DMS153 treated with DMSO at 0.1 percent for 48 hours (cell line): Measurements from ENCODE around the gene TBC1D17.
A peak's percentile ranks its signal among the peaks of the same experiment; 100 is the strongest.

Experiments used
- DNase-seq: peaks from one replicate; lab custom pipeline; 2025; ENCODE audit not compliant: unreplicated experiment; lab: John Stamatoyannopoulos, UW

TBC1D17 gene

DNA sequence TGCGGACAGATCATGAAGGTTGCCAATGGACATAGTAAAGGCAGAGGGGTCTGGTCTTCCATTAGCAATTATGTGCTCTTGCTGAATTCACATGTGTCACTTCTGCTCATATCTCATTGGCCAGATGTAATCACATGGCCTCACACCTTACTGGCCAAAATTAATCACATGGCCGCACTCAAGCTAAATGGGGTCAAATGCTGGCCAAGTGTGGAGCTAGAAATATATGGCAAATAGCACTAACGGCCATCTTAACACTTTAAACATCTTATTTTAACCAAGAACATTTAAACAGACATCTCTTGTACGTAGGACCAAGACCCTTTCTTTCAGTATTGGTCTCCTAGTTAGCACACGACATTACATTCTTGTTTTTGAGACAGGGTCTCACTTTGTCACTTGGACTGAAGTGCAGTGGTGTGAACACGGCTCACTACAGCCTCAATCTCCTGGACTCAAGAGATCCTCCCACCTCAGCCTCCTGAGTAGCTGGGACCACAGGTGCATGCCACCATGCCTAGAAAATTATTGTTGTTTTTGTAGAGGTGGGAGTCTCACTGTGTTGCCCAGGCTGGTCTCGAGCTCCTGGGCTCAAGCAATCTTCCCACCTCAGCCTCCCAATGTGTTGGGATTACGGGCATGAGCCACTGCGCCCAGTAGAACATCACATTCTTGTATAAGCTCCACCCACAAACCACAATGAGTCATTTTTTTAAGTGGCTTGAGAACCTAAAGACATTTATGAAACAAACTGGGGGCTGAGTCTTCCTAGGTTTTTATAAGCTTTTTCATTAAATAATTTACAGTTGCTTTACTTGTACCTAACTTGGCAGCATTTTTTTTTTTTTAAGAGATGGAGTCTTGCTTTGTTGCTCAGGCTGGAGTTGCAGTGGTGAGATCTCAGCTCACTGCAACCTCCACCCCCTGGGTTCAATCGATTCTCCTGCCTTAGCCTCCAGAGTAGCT lies 29.5 kb upstream of the TBC1D17 start:
- DNase-seq: no peak

DNA sequence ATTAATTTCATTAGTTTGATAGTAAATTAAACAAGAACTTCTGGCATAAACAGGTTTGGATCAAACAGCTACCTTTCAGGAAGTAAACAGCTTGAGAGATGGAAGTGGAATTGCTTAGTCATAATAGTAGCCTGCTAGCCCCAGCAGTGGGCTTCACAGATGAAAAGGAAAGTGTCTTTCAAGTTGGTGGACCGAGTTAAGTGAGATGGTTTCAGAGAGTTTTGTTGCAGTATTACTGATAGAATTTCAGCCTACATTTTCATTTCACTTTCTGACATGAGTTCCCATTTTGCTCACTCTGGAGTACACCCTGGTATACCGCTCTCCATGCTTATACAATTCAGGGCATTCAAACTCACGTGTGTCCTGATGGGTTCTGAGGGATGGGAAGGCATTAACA lies 28.6 kb upstream of the TBC1D17 start:
- DNase-seq: no peak

DNA sequence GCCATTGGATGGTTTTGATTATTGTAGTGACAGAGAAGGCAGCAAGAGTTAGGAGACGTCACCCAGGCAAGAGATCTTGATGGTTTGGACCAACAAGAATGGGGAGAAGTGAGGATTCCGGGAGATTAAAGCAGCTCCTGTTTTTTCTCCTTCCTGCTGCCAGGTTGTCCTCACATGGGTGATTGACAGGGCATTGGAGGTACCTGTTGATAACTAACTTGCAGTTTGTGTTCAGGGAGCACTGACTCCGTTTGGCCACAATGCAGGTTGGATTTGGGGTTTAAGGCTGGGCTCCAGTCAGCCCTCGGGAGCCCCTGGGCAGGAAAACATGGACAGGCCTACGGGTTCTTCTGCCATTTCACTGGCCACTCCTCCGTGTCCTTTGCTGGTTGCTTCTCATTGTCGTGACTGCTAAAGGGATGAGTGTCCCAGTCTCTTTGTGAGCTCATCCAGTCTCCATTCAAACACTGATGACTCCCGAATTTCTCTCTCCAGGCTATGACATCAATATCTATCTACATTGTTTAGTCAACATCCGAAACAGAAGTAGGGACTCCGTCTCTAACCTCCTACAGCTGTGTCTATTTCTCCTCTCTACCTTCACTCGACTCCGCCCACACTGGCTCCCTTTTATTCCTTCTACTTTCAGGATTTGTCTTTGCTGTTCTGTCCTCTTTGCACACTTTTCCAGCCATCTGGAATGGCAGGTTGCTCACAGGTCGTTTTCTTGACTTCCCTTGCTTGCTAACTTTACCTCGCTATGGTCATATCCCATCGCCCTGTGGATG lies 27.9 kb upstream of the TBC1D17 start:
- DNase-seq: no peak

DNA sequence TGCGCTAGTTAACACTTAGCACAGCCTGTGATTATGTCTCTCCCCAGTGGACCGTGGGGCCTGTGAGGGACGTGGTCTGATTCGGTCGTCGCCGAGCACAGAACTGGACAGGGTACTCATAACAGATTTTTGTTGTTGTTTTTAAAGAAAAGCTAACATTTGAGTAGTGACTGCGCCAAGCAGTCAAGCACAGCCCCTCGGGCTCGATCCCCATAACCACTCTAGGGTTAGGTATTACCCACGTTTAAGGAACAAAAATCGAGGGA lies 27.3 kb upstream of the TBC1D17 start:
- DNase-seq: no peak

DNA sequence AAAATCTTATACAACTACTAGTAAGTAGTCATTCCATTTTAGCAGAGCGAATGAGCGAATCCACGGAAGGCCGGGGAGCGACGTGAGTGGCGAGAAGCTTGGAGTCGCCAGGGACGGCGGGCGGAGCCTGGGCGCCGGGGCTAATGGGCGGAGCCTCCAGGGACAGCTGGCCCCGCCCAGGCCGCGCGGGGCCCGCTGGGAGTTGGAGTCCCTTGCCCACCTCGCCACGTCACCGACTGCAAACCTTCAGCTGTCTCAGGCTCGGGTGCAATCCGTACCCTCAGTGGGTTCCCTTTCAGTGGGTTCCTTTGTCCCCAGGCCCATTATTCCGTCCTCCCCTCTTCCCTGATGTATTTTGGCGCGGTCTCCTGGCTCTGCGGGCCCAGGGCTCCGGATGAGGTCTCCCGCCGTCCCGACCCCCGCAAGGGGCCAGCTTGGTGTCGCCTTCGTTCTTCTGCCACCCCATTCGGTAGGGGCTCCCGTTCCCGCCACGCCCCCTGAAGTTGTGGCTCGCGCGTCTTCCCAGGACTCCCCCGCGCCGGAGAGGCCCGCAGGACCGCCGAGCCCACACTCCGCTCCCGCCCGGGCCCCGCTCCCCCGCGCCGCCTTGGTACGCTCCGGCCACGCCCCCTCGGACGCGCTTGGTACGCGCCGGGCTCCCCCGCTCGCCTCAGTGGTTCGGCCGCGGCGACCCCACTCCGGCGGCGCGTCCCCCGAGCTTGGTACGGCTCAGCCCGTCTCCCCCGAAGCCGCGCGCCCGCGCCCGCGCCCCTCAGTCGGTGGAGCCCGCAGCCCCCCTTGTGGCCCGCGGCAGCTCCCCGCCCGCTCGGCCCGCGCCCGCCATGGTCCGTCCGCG lies 26.8 kb upstream of the TBC1D17 start, which contains the start of gene PTOV1:
Gene PTOV1, plus strand, starts transcription at position 673 of the 856 bp plus-strand sequence.
- DNase-seq: peak; percentile 86

DNA sequence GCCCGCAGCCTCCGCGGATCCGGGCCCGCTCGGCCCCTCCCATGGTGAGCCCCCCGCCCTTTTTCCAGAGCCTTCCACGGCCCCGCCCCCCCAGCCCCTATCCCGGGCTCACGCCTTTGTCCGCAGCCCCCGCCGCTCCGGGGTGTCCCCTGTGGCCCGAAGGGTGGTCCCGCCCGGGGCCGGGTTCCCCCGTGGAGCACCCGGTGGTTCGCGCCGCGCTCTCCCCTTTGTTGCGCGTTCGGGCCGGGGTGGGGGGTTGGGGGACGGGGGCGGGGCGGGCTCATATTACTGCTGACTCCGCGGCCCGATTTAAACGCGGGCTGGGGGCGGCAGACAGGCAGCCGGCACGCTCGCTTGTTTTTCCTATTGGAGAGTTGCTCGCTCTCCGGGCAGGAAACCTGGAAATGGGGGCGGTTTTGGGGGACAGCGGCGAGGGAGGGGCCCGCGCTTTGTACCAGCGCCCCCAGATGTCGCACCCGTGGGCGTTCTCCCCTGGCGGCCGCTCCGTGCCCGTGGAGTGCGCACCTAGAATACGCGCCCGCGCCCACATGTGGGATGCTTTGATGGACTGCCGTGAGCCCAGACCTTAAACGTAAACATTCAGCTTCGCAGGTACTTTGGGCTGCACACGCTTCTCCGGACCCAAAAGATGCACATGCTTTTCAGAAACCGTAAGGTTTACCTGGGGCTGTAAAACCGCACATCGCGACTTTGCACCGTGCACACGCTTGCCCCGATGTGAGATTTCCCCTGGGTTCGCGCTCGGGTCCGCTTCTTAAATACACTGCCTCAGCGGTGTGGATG lies 25.8 kb upstream of the TBC1D17 start:
- DNase-seq: no peak

DNA sequence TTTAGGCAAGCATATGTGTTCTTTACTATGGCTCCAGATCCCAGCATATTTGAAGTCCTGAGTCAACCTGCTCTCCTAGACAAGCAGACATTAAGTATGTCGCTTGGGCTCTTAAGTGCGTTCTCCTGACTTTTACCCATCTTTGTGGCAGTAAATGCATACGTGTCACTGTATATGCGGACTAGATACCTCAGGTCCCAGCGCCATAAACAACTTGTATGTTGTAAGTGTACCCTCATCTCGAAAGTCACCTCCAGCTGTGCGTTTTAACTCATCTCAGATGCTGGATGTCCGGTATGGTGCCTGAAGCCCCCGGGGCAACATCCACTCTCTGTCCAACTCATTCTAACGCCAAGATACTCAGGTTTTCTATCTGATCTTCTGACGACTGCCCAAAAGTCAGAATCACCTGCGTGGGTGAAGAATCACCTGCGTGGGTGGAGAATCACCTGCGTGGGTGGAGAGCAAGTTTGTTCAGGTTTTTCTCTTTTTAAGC lies 24.8 kb upstream of the TBC1D17 start:
- DNase-seq: no peak

DNA sequence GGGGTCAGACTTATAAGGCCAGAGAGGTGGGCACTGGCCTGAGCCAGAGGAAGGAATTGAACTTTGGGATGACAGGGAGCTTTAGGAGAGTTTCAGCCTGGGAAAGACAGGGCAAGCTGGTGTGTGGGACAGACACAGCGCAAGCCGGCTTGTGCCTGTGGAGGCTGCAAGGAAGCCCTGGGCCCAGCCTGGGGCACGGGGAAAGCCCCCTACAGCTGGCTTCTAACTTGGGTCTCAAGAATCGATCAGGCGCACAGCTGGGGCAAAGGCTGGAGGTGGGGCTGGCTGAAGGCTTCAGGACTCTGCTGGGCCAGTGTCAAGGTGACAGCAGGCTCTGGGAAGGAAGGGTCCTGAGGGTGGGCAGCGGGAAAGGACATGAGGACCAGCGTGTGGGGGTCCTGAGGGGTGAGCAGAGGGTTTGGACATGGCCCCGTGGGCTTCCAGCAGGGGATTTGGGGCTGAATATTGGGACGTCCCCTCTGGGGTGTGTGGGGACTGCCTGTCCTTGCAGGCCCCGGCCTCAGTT lies 23.6 kb upstream of the TBC1D17 start:
- no peak for DNase-seq

DNA sequence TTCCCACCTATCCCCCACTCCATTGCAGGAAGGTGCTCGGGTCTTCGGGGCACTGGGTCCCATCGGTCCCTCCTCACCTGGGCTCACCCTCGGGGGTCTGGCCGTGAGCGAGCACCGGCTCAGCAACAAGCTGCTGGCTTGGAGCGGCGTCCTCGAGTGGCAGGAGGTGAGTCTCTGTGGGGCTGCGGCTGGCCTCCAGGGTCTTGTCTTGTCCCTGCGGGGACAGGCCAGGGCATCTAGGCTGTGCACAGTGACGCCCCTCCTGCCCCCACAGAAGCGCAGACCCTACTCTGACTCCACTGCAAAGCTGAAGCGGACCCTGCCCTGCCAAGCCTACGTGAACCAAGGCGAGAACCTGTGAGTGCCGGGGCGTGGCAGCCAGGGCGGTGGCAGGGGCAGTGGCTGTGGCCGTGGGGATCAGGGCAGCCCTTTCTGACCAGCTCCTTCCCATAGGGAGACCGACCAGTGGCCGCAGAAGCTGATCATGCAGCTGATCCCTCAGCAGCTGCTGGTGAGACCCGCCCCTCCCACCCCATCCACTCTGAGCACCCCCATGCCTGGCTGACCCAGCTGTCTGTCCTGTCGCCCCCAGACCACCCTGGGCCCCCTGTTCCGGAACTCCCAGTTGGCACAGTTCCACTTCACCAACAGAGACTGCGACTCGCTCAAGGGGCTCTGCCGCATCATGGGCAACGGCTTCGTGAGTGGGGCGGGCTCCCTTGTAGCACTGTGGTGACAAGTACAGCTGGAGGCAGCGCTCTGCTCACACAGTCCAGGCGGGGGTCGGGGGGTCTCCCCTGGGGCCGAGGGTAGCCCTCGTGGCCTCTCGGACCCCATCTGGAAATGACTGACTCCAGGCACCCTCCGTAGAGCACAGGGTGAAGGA lies 22.9 kb upstream of the TBC1D17 start:
- DNase-seq: no peak

DNA sequence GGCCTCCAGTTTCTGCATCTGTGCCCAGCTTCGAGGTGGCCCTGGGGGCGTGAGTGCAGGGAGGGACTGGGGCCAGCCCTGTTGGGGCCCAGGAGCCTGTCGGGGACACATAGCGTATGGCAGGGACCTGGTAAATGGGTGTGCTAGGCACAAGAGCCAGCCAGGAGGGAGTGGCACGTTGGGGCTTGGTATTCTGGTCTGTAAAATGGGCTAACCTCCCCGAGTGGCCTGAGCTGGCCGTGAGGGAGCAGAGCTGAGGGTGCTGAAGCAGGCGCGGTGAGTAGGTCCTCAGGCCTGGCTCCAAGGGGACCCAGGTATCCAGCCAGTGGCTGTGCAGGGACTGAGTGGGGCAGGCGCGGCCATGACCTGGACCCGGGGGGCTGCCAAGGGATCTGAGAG lies 22.2 kb upstream of the TBC1D17 start:
- no peak for DNase-seq

DNA sequence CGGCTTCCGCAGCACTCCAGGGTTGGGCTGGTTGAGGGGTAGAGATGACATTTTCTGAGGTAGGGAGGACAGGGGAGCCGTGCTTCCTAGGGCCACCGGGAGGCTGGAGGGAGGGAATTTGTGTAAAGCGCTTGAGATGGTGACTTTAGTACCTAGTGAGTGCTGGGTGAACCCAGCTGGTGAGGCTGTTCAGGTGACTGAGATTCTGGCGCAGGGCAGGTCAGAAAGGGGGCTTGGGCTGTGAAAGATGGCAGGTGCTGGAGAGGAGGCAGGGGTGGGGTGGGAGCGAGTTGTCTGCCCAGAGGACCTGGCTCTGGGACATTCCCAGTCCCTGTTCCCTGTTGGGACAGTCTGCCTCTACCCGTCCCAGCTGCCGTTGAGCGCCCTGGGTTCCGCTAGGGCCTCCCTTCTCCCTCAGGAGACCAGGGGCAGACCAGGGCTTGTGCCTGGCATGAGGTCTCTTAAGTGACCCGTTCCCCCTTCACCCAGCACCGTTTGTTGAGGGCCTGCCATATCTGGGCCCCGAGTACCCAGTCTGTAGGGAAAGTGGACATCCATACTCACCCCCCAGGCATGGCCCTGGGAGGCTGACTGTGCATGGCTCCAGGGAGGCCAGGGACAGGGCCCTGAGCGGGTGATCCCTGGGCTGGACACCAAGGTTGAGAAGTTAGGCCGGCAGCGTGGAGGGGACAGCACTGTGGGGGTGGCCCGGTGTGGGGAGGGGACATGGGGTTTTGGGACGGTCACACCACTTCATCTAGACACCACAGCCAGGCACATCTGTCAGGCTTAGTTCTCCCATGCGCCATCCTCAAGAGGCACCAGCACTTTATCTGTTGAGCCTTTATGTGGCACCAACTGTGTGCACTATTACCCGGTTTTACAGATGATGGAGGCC lies 21.6 kb upstream of the TBC1D17 start:
- DNase-seq: no peak

DNA sequence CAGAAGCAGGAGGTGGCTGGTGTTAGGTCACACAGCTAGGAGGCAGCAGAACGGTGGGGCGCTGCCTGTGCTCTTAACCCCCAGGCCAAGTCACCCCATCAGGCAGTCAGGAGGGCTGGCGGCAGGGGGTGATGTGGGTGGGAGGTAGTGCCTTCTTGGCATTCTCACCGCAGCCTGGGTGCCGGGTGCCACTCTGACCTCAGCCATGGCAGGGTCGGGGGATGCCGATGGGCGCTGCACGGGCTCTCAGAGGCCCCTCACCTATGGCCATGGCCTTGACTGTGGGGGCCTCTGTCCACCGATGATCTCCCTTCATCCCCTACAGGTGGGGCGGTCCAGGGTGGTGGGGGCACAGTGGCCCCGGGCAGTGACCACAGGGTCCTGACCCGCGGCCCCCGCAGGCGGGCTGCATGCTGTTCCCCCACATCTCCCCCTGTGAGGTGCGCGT lies 20.9 kb upstream of the TBC1D17 start:
- DNase-seq: no peak

DNA sequence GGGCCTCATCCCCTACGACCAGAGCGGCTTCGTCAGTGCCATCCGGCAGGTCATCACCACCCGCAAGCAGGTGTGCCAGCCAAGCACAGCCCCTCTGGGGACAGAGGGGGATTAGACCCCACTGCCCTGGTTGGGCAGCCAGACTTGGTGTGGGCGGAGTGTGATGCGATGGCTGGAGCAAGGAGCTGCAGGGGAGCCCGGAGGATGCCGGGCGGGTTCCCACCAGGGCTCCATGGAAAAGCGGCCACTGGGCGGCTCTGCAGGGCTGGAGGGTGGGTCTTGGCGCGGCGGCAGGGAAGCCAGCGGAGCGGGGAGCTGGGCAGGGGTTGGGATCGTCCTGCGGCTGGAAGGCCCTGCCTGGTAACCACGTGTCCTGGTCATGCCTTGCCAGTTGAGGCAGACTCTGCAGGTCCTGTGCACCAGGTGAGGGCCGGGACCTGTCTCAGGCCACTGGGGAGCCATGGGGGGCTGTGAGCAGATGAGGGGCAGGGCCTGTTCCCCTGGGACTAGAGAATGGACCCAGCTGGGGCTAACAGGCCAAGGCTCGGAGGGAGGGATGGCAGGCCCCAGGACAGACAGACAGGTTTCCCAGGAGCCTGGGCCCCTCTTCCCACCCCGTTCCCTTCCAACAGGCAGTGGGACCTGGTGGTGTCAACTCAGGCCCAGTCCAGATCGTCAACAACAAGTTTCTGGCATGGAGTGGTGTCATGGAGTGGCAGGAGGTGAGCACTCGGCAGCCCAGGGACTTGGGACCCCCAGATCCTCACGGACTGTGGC lies 20.3 kb upstream of the TBC1D17 start:
- DNase-seq: no peak

DNA sequence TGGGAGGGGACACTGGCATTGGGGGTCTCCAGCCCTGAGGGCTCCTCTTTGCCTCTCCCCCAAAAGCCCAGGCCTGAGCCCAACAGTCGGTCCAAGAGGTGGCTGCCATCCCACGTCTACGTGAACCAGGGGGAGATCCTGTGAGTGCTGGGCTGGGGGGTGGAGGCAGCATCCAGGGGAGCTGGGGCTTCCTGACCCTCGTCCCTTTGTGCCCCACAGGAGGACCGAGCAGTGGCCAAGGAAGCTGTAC lies 19.7 kb upstream of the TBC1D17 start:
- no peak for DNase-seq

DNA sequence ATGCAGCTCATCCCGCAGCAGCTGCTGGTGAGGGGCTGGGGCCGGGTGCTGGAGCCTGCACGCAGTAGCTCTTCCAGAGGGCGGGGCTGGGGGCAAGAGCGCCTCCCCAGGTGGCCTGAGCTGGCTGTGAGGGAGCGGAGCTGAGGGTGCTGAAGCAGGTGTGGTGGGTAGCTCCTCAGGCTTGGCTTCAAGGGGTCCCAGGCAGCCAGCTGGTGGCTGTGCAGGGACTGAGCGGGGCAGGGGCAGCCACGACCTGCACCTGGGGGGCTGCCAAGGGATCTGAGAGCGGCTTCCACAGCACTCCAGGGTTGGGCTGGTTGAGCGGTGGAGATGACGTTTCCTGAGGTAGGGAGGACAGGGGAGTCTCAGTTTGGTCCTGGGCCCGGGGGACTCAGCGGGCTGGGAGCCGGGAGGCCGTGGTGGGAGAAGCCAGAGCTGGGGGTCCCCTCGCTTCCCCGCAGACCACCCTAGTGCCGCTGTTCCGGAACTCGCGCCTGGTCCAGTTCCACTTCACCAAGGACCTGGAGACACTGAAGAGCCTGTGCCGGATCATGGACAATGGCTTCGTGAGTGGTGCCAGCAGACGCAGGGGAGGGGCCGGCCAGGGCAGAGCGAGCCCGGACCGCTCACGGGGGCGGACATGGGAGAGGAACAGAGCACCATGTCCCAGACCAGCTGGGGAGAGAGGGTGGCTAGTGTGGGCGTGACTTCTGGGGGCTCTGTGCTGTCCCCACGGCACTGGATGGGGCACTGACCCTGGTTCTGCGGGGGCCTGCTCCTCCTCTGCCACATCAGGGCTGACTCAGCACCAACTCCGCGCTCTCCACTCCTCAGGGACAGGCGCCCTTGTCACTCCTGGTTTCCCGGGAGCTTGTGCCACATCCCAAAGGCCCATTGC lies 19.2 kb upstream of the TBC1D17 start:
- DNase-seq: no peak

DNA sequence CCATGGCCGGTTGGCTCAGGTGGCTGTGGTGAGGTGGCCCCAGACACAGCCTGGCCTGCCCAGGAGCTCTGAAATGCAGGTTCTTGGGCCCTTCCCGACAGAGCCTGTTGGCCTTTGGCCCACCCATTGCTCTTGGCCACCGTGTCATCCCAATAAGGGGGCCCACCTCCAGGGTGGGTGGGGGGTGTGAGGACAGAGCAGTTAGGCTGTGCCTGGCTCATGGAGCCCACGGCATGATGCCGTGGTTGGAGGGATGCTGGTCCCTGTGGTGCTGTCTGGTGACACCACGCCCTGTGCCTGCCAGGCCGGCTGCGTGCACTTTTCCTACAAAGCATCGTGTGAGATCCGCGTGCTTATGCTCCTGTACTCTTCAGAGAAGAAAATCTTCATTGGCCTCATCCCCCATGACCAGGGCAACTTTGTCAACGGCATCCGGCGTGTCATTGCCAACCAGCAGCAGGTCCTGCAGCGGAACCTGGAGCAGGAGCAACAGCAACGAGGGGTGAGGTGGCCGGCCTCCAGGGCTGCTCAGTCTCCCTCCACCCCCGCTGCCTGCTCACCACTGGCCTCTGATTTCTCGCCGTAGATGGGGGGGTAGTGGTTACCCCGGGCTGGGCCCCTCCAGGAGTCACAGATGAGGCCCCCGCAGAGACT lies 17.7 kb upstream of the TBC1D17 start:
- DNase-seq: no peak
